ENCODE results near the gene EPRS1. TPM values are rescaled to one million over a fixed set of nuclear protein-coding genes. Genes with fewer than 3 reads are reported as not detected.
"Not testable (repeated sequence)": the region's sequence is repeated elsewhere in the genome, so short reads cannot be mapped to it uniquely, and the experiment has no call there.

Gene EPRS1
- total RNA-seq, 6 experiments from 2014 or later: 30.2 to 45.1 (median 36.8) TPM

- Histone ChIP-seq H3K9me3 (no peaks in the 10 kb centered on the region), H3K27me3 (no peaks in the 10 kb centered on the region), H3K4me3 (peak within 1 kb of the TSS; percentile 39 to 67 (median 53)), H3K36me3 (no peaks in the 10 kb centered on the region), H3K4me1 (peaks cover 0 to 14% (median 7%) of the 10 kb centered on the region in 4 donors), H3K27ac (peak within 1 kb of the TSS; percentile 25 to 65 (median 45))
- TF ChIP-seq CTCF (IDR thresholded peaks at IDR 0.05): peak in 1 of 4 donors; percentile 25
- peak; percentile 80 for TF ChIP-seq POLR2A (IDR thresholded peaks at IDR 0.05)
- WGBS (ENCODE audit: insufficient coverage, low coverage, low lambda C conversion rate, missing lambda C conversion rate): 2% methylated on average over 33 of the region's 35 CpGs
- ATAC-seq: peak; percentile 84 to 90 (median 86)
- peak; percentile 92 to 97 (median 95) for DNase-seq
- intact Hi-C loops (cut with DNase I): no loop called here
These were observed 43.6 kb upstream of the EPRS1 start, which contains the start of gene BPNT1 for GRCh38 chr1:220089650-220090556. Gene BPNT1 (minus strand): TSS chr1:220089788. CDS start chr1:220079846, 9,942 bp downstream.

GRCh38 chr1:220086261-220086686 is 40.0 kb upstream of the EPRS1 start:
- H3K27ac ChIP-seq; H3K9me3 ChIP-seq; intact Hi-C loops (cut with DNase I); DNase-seq; H3K4me1 ChIP-seq; H3K27me3 ChIP-seq; H3K36me3 ChIP-seq; H3K4me3 ChIP-seq; ATAC-seq: not testable (repeated sequence)
- 96% methylated on average over 11 of the region's 15 CpGs for WGBS (ENCODE audit: insufficient coverage, low coverage, low lambda C conversion rate, missing lambda C conversion rate)

- intact Hi-C loops (cut with DNase I): no loop called here
These were observed 38.2 kb upstream of the EPRS1 start for GRCh38 chr1:220084460-220084859.

GRCh38 chr1:220077887-220078286 is 31.6 kb upstream of the EPRS1 start:
- 94% methylated on average over 3 of the region's 3 CpGs for WGBS (ENCODE audit: insufficient coverage, low coverage, low lambda C conversion rate, missing lambda C conversion rate)
- intact Hi-C loops (cut with DNase I): no loop called here
- Histone ChIP-seq H3K27ac (no peak overlapping the region), H3K9me3 (no peaks in the 10 kb centered on the region), H3K4me1 (no peaks in the 10 kb centered on the region), H3K4me3 (no peak overlapping the region), H3K36me3 (peaks cover 0 to 10% (median 1%) of the 10 kb centered on the region in 4 donors), H3K27me3 (no peaks in the 10 kb centered on the region)
- TF ChIP-seq POLR2A (IDR thresholded peaks at IDR 0.05) (no peak), CTCF (IDR thresholded peaks at IDR 0.05) (no peak)
- ATAC-seq (no peak), DNase-seq (no peak)

More at GRCh38 chr1:220084460-220084859, 38.2 kb upstream of the EPRS1 start:
- ATAC-seq (peak in 3 of 4 donors; percentile 47 to 92 (median 58)), DNase-seq (no peak)
- Histone ChIP-seq H3K4me1 (peaks cover 0 to 5% (median 0%) of the 10 kb centered on the region in 4 donors), H3K4me3 (no peak overlapping the region), H3K36me3 (no peaks in the 10 kb centered on the region), H3K27me3 (no peaks in the 10 kb centered on the region), H3K9me3 (no peaks in the 10 kb centered on the region), H3K27ac (peak overlapping the region in 1 of 3 donors; percentile 4)
- 100% methylated on average over 1 of the region's 1 CpG for WGBS (ENCODE audit: insufficient coverage, low coverage, low lambda C conversion rate, missing lambda C conversion rate)
- TF ChIP-seq POLR2A (IDR thresholded peaks at IDR 0.05) (no peak), CTCF (IDR thresholded peaks at IDR 0.05) (no peak)

All from right lobe of liver (tissue), 6 donors.